IMR-90 (cell line): ENCODE data around the gene MAGEA6. TPM values are rescaled to one million over a fixed set of nuclear protein-coding genes. Genes with fewer than 3 reads are reported as not detected.

Experiments used
- ATAC-seq: fragments of 200-7000 bp; cut with Tn5 transposase; 2 replicates; pipeline ENCODE4 v1.9.1; 2020; ENCODE audit warnings: low read depth, mild to moderate bottlenecking, moderate library complexity
- BruUV-seq: library from RNA; stranded (reverse); fragments of 400-500 nt; replicated peaks from 2 replicates; lab custom pipeline; 2021; lab: Mats Ljungman, UMichigan
- CTCF ChIA-PET: fragments of 300-600 bp; formaldehyde crosslinking; extraction: SDS; loops from one replicate; lab custom pipeline; 2021; ENCODE audit warnings: antibody characterized with exemption; lab: Yijun Ruan, JAX
- POLR2A ChIA-PET: fragments of 300-600 bp; sonication (Branson Sonifier 250); formaldehyde crosslinking; loops from one replicate; lab custom pipeline; 2022; ENCODE audit warnings: antibody characterized with exemption; ENCODE audit not compliant: unreplicated experiment; lab: Charles Lee
- DNase-seq: peaks from one replicate; pipeline ENCODE4 v3.0.0; 2013
- H2AFZ ChIP-seq: replicated peaks from 2 replicates; pipeline ENCODE3; 2013; ENCODE audit warnings: low read length, mild to moderate bottlenecking; ENCODE audit not compliant: poor library complexity
- H2AK5ac ChIP-seq: 2 replicates; pipeline ENCODE4 v1.6.1; 2013; ENCODE audit warnings: low read depth, low read length, inconsistent platforms
- H2AK9ac ChIP-seq: replicated peaks from 2 replicates; pipeline ENCODE3; 2013; ENCODE audit warnings: mild to moderate bottlenecking, low read depth, low read length, moderate library complexity; ENCODE audit not compliant: poor library complexity
- H2BK120ac ChIP-seq: 2 replicates; pipeline ENCODE4 v1.6.1; 2013; ENCODE audit warnings: low read depth, low read length, inconsistent platforms
- H2BK15ac ChIP-seq: 3 replicates; pipeline ENCODE4 v1.6.1; 2013; ENCODE audit warnings: low read depth, low read length, inconsistent platforms
- H2BK20ac ChIP-seq: 2 replicates; pipeline ENCODE4 v1.6.1; 2013; ENCODE audit warnings: low read depth, mild to moderate bottlenecking, inconsistent platforms, low read length, moderate library complexity
- H2BK5ac ChIP-seq: 2 replicates; pipeline ENCODE4 v1.6.1; 2013; ENCODE audit warnings: mild to moderate bottlenecking, low read depth, low read length, inconsistent platforms; ENCODE audit not compliant: poor library complexity, severe bottlenecking
- H3K14ac ChIP-seq: replicated peaks from 2 replicates; pipeline ENCODE4 v1.6.1; 2013; ENCODE audit warnings: low read depth, low read length, inconsistent platforms
- H3K18ac ChIP-seq: 2 replicates; pipeline ENCODE4 v1.6.1; 2013; ENCODE audit warnings: low read depth, low read length, control low read depth
- H3K23ac ChIP-seq: 2 replicates; pipeline ENCODE4 v1.6.1; 2013; ENCODE audit warnings: low read depth, low read length, inconsistent platforms
- H3K27ac ChIP-seq: 2 replicates; pipeline ENCODE4 v1.5.1; 2013; ENCODE audit warnings: mild to moderate bottlenecking, control low read depth, low read length; ENCODE audit not compliant: insufficient read depth
- H3K27me3 ChIP-seq: 2 replicates; pipeline ENCODE4 v1.6.1; 2013; ENCODE audit warnings: low read length; ENCODE audit not compliant: control insufficient read depth, insufficient read depth
- H3K36me3 ChIP-seq: 2 replicates; pipeline ENCODE4 v1.6.1; 2013; ENCODE audit warnings: low read length, mixed read lengths; ENCODE audit not compliant: control insufficient read depth, insufficient read depth
- H3K4ac ChIP-seq: 2 replicates; pipeline ENCODE4 v1.6.1; 2013; ENCODE audit warnings: low read depth, low read length, inconsistent platforms
- H3K4me1 ChIP-seq: 2 replicates; pipeline ENCODE4 v1.6.1; 2013; ENCODE audit warnings: low read length, mixed read lengths; ENCODE audit not compliant: control insufficient read depth, insufficient read depth
- H3K4me2 ChIP-seq: 2 replicates; pipeline ENCODE4 v1.6.1; 2013; ENCODE audit warnings: low read depth, mild to moderate bottlenecking, control low read depth, low read length, moderate library complexity
- H3K4me3 ChIP-seq: 2 replicates; pipeline ENCODE4 v1.5.1; 2013; ENCODE audit warnings: low read depth, mild to moderate bottlenecking, control low read depth, low read length, moderate library complexity; ENCODE audit not compliant: insufficient read depth
- H3K56ac ChIP-seq: 2 replicates; pipeline ENCODE4 v1.6.1; 2013; ENCODE audit warnings: low read length, inconsistent platforms; ENCODE audit not compliant: insufficient read depth; ENCODE audit errors: extremely low read depth
- H3K79me1 ChIP-seq, 2 experiments: 2 replicates each; pipeline ENCODE4 v1.6.1; 2013; ENCODE audit warnings: low read length in 2 of 2, inconsistent platforms in 1 of 2, low read depth in 1 of 2
- H3K9ac ChIP-seq: 2 replicates; pipeline ENCODE4 v1.6.1; 2013; ENCODE audit warnings: low read depth, low read length, control low read depth
- H3K9me1 ChIP-seq: 2 replicates; pipeline ENCODE4 v1.6.1; 2013; ENCODE audit warnings: low read length, inconsistent platforms; ENCODE audit not compliant: insufficient read depth
- H3K9me3 ChIP-seq: 2 replicates; pipeline ENCODE4 v1.6.1; 2013; ENCODE audit warnings: low read length; ENCODE audit not compliant: control insufficient read depth, insufficient read depth
- H4K20me1 ChIP-seq: 2 replicates; pipeline ENCODE4 v1.6.1; 2013; ENCODE audit warnings: low read length, inconsistent platforms; ENCODE audit not compliant: insufficient read depth
- H4K5ac ChIP-seq: 2 replicates; pipeline ENCODE4 v1.6.1; 2013; ENCODE audit warnings: mild to moderate bottlenecking, low read depth, low read length, control low read depth
- H4K8ac ChIP-seq, 2 experiments: 2 replicates each; pipeline ENCODE4 v1.6.1; 2013; ENCODE audit warnings: low read depth in 2 of 2, low read length in 2 of 2, control low read depth in 1 of 2, inconsistent platforms in 1 of 2
- H4K91ac ChIP-seq: 2 replicates; pipeline ENCODE4 v1.6.1; 2013; ENCODE audit warnings: low read depth, low read length, inconsistent platforms; ENCODE audit not compliant: insufficient read depth
- BHLHE40 ChIP-seq: fragments of 150-350 bp; IDR thresholded peaks from 2 replicates; pipeline ENCODE4 v1.6.1; 2016; ENCODE audit warnings: mild to moderate bottlenecking, low read depth, low read length
- CEBPB ChIP-seq: IDR thresholded peaks from 2 replicates; pipeline ENCODE4 v1.6.1; 2012; ENCODE audit warnings: low read depth, low read length, improper control_type of control experiment
- CHD1 ChIP-seq: IDR thresholded peaks from 2 replicates; pipeline ENCODE4 v1.6.1; 2012; ENCODE audit warnings: low read depth, low read length, improper control_type of control experiment
- CTCF ChIP-seq: conservative IDR thresholded peaks from 2 replicates; pipeline ENCODE4 v1.5.1; 2012; ENCODE audit warnings: mild to moderate bottlenecking, low read depth, low read length, improper control_type of control experiment
- ELK1 ChIP-seq: fragments of 150-350 bp; IDR thresholded peaks from 2 replicates; pipeline ENCODE4 v1.6.1; 2016; ENCODE audit warnings: low read depth, mild to moderate bottlenecking, low read length, moderate library complexity, borderline replicate concordance
- FOS ChIP-seq: fragments of 150-350 bp; IDR thresholded peaks from 2 replicates; pipeline ENCODE4 v1.6.1; 2016; ENCODE audit warnings: low read depth, low read length
- MAZ ChIP-seq: IDR thresholded peaks from 2 replicates; pipeline ENCODE4 v1.6.1; 2012; ENCODE audit warnings: low read depth, mild to moderate bottlenecking, low read length, improper control_type of control experiment, moderate library complexity, borderline replicate concordance
- MXI1 ChIP-seq: IDR thresholded peaks from 2 replicates; pipeline ENCODE4 v1.6.1; 2012; ENCODE audit warnings: low read depth, mild to moderate bottlenecking, low read length, moderate library complexity, borderline replicate concordance
- NFE2L2 ChIP-seq: fragments of 150-350 bp; IDR thresholded peaks from 2 replicates; pipeline ENCODE4 v1.6.1; 2016; ENCODE audit warnings: low read depth, mild to moderate bottlenecking, low read length
- RAD21 ChIP-seq: IDR thresholded peaks from 2 replicates; pipeline ENCODE4 v1.6.1; 2012; ENCODE audit warnings: low read length, improper control_type of control experiment
- RCOR1 ChIP-seq: IDR thresholded peaks from 2 replicates; pipeline ENCODE4 v1.6.1; 2012; ENCODE audit warnings: mild to moderate bottlenecking, low read length, improper control_type of control experiment; ENCODE audit not compliant: insufficient replicate concordance
- SMC3 ChIP-seq: fragments of 150-350 bp; IDR thresholded peaks from 2 replicates; pipeline ENCODE4 v1.6.1; 2016; ENCODE audit warnings: low read depth, mild to moderate bottlenecking, antibody characterized with exemption, low read length, moderate library complexity
- USF2 ChIP-seq: fragments of 150-350 bp; IDR thresholded peaks from 2 replicates; pipeline ENCODE4 v1.6.1; 2017; ENCODE audit warnings: mild to moderate bottlenecking, antibody characterized with exemption, low read length, low read depth
- WGBS, 2 experiments: methylation state at CpG; one replicate each; pipeline versions ENCODE4 v1.1.5 to v1.1.7; 2013; ENCODE audit warnings: missing lambda C conversion rate in 2 of 2; ENCODE audit not compliant: insufficient read length in 1 of 2; ENCODE audit errors: extremely low coverage in 2 of 2; 5-methylcytosine and 5-hydroxymethylcytosine counted together
- dilution Hi-C: fragments of 300-500 bp; cut with HindIII; formaldehyde crosslinking; loops from one replicate; pipeline ENCODE4 v1.14.3; 2018; ENCODE audit warnings: low sequenced_read_pairs; ENCODE audit not compliant: unreplicated experiment
- in situ Hi-C: fragments of 300-500 bp; cut with MboI; formaldehyde crosslinking; loops from 3 replicates; pipeline ENCODE4 v1.14.3; 2019; ENCODE audit warnings: low sequenced_read_pairs, inconsistent platforms, mixed read lengths
- intact Hi-C: fragments of 100-400 bp; cut with micrococcal nuclease; formaldehyde crosslinking; loops from 2 replicates; pipeline ENCODE4 v1.10.0; 2022
- polyA plus RNA-seq, 3 experiments: library from polyadenylated mRNA; depleted of rRNA; stranded (reverse); fragments of >200 nt; gene quantifications; 2 replicates each; pipeline ENCODE4 v1.2.3, GENCODE V29; 2012; ENCODE audit warnings: low replicate concordance in 1 of 3
- total RNA-seq: library from RNA; depleted of rRNA; stranded (reverse); fragments of >200 nt; gene quantifications from 2 replicates; pipeline ENCODE4 v1.2.3, GENCODE V29; 2012

The MAGEA6 gene
- total and polyA plus RNA-seq, 2 of the 4 experiments (the other 2 are of a cell fraction), result not detected

DNA sequence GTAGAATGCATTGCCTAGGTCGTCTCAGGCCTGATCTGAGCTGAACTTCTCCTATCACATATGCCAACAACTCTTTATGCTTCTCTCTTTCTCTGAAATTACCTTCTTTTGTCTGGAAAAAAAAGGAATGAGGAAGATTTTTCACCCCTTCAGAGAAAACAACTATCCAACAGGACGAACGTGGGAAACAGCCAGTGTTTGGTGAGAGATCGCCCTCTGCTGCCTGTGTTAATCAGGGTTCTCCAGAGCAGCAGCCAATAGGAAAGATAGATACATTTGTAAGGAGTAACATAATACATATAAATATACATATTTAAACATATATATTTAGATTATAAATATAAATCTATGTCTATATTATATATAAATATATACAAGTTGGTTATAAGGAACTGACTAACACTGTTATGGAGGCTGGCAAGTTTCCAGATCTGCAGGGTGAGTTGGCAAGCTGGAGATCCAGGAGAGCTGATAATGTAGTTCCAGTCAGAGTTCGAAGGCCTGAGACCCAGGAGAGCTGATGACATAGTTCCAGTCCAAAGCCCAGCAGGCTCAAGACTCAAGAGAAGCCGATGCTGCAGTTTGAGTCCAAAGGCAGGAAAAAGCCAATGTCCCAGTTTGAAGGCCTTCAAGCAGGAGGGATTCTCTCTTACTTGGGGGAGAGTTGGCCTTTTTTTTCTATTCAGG is 47.7 kb upstream of the MAGEA6 start (continued):
- peak; percentile 59 for TF ChIP-seq RAD21

DNA sequence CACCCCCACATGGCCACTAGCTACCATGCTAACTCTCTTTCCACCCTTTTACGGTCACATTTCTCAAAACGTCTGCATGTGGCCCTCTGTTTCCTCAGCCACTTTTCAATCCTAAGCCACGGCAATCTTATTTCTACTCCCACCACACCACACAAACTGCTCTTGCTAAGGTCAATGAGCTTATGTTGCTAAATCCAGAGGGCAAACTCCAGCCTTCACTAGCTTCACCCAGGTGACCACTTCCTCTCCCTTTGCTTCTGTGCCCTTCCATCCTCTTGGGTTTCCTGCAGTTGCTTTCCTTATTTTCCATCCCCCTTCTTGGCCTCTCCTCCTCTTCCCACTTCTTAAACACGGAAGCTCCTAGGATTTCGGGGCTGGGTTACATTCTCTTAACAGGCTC is 44.6 kb upstream of the MAGEA6 start:
- no peak overlapping the region for H3K18ac ChIP-seq
- dilution Hi-C loops, result no loop called here
- no peak for DNase-seq
- H3K27me3 ChIP-seq, result no peaks in the 10 kb centered on the region; the same call in 1 of the 2 replicates
- no peak overlapping the region for H4K91ac ChIP-seq
- ChIA-PET POLR2A (no interaction called here), CTCF (no interaction called here)
- H3K4me3 ChIP-seq, result no peak overlapping the region
- H3K27ac ChIP-seq, result no peak overlapping the region
- 46% methylated on average over 5 of the region's 5 CpGs; no CpG with 5 or more reads in 1 of the 2 experiments for WGBS, 2 experiments
- H2BK15ac ChIP-seq, result no peak overlapping the region
- no peak overlapping the region for H2BK20ac ChIP-seq
- no peak overlapping the region for H2BK5ac ChIP-seq
- H3K36me3 ChIP-seq, result no peaks in the 10 kb centered on the region
- H2BK120ac ChIP-seq, result no peak overlapping the region
- no peak overlapping the region for H3K14ac ChIP-seq
- ATAC-seq, result no peak
- no peak overlapping the region for H3K4ac ChIP-seq
- H3K79me1 ChIP-seq, result no peaks in the 10 kb centered on the region
- H2AK9ac ChIP-seq, result no peak overlapping the region
- H3K4me1 ChIP-seq, result no peaks in the 10 kb centered on the region
- H3K9ac ChIP-seq, result no peak overlapping the region
- H2AK5ac ChIP-seq, result no peak overlapping the region
- H3K9me3 ChIP-seq, result no peaks in the 10 kb centered on the region
- H3K4me2 ChIP-seq, result no peak overlapping the region
- no peak overlapping the region for H2AFZ ChIP-seq
- no peak overlapping the region for H3K23ac ChIP-seq
- H3K9me1 ChIP-seq, result no peaks in the 10 kb centered on the region
- BruUV-seq, result no TSS peak
- no peaks in the 10 kb centered on the region for H4K20me1 ChIP-seq
- in situ Hi-C loops, result loop anchor here (25.0 kb wide), 1 partner anchor 1652 kb away; no protein-coding TSS in a partner anchor
- intact Hi-C loops, result no loop called here
- no peak overlapping the region for H4K5ac ChIP-seq
- no peak overlapping the region for H3K56ac ChIP-seq
- no peak overlapping the region for H4K8ac ChIP-seq
- TF ChIP-seq CHD1, result no peak
- no peak for TF ChIP-seq NFE2L2
- TF ChIP-seq MAZ, result no peak
- no peak for TF ChIP-seq BHLHE40
- TF ChIP-seq USF2, result no peak
- TF ChIP-seq ELK1, result no peak
- TF ChIP-seq FOS, result no peak
- no peak for TF ChIP-seq RCOR1
- TF ChIP-seq SMC3, result no peak
- TF ChIP-seq MXI1, result no peak
- TF ChIP-seq CTCF, result no peak
- TF ChIP-seq CEBPB, result no peak
